GM15510 (cell line): ENCODE results near the gene NUBP2.

Experiments used
- POLR2A ChIP-seq: IDR thresholded peaks from 3 replicates; pipeline ENCODE4 v1.6.1; 2011; ENCODE audit warnings: borderline replicate concordance; ENCODE audit not compliant: insufficient read length; ENCODE audit errors: extremely low read depth

Gene NUBP2

DNA sequence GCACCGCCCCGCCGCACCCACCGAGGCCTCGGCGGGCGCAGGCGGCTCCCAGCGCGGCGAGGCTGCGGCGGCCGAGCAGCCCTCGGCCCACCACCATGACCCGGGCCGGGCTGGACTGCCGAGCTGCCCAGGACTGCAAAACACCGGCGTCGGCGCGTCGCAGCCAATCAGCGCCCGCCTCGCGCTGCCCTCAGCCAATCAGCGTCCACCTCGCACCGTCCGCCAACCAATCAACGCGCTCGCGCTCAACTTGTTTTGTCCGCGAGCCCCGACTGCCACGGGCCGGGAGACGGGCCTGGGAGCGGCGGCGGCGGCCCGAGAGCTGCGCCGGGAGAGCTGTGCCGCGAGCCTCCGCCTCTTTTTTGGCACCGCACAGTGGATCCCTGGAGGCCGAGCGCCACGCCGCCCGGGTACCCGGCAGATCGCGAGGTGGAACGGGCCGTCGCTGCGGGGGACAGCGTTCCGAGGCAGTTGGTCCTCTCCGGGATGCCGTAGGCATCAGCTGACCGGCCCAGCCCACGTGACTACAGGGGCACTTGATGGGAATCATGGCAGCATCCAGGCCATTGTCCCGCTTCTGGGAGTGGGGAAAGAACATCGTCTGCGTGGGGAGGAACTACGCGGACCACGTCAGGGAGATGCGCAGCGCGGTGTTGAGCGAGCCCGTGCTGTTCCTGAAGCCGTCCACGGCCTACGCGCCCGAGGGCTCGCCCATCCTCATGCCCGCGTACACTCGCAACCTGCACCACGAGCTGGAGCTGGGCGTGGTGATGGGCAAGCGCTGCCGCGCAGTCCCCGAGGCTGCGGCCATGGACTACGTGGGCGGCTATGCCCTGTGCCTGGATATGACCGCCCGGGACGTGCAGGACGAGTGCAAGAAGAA lies 44.2 kb downstream of the NUBP2 start, which contains the start of the genes FAHD1 and HAGH:
Gene FAHD1 (plus strand): TSS at position 516 of the 883 bp plus-strand sequence. CDS start 33 bp downstream, at position 549.
Gene HAGH (minus strand): TSS at position 135 of the 883 bp plus-strand sequence. CDS start 38 bp downstream, at position 97.
- peak; percentile 47 for TF ChIP-seq POLR2A

DNA sequence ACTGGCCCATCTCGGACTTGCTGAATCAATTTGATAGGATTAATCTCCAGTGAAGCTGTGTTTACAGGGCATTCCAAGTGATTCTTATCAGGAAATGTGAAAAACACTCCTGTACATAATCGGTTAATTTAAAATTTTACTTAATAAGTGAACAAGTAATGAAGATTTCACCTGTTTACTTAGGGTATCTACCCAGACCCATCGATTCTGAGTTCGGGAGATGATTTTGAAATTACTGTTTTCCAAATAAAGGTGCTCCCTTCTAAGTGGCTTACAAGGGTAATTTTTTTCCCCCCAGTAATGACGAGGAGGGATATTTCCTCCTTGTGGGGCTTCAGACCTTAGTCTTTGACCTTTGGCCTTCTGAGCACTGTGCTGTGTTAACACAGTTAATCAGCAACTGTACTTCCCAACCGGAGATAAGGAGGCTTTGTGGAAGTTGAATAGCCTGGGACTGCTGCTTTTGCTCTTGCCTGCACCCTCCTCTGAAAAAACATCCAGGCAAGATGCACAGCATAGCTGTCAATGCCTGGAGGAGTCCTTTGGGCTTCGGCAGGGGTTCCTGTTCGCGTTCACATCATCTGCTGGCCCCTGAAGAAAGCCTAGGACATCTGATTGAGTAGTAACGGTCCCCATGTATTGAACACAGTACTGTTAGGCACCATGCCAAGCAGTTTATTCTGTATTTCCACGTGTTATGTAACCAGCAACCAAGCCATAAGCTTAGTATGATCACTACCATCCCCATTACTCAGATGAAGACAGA lies 46.1 kb downstream of the NUBP2 start:
- no peak for TF ChIP-seq POLR2A

DNA sequence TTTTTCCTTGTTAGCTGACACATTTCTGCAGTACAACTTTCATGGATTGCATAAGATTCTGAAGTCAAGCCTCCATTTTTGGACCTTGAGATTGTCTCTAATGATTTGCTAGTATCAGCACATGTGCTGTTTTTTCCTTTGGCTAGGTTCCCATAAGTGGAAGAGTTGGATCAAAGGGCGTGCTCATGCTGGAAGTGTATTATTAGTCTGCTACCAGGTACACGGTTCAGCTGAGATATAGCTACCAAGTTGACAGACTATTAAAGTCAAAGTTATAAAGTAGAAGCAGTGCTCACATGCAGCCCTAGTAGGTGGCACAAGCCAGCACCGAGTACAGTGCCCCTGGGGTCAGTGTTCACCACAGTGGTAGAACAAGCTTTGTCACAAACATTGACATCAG lies 47.5 kb downstream of the NUBP2 start:
- TF ChIP-seq POLR2A: no peak

DNA sequence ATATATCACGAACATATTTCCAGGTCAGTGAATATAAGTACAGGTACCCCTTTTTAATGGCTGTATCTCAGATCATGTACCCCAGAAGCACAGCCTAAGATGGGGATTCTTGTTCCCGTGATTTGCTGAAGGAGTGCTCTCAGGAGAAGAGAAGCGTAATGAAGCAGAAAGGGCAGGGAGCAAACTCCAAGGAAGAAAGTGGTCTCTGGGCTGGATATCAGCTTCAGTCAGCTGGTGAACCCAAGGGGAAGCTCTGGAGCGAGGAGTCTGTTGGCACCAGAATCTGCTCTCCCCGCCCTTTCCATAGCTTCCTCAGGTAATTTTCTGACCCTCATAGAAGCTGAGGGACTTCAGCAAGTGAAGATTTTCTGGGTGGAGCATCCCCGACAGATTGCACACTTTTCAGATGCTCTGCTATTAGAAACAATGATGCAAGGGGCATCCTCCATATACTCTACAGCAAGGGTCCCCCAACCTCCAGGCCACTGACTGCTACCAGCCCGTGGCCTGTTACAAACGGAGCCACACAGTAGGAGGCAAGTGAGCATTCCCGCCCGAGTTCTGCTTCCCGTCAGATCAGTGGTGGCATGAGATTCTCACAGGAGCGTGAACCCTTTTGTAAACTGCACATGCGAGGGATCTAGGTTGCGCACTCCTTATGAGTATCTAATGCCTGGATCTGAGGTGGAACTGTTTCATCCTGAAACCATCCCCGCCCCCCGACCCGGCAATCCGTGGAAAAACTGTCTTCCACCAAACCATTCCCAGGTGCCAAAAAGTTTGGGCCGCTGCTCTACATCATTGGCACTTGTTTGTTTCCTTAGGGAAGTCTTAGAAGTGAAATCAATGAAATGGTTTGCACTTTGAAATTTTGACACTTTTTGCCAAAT lies 48.7 kb downstream of the NUBP2 start:
- TF ChIP-seq POLR2A: no peak

DNA sequence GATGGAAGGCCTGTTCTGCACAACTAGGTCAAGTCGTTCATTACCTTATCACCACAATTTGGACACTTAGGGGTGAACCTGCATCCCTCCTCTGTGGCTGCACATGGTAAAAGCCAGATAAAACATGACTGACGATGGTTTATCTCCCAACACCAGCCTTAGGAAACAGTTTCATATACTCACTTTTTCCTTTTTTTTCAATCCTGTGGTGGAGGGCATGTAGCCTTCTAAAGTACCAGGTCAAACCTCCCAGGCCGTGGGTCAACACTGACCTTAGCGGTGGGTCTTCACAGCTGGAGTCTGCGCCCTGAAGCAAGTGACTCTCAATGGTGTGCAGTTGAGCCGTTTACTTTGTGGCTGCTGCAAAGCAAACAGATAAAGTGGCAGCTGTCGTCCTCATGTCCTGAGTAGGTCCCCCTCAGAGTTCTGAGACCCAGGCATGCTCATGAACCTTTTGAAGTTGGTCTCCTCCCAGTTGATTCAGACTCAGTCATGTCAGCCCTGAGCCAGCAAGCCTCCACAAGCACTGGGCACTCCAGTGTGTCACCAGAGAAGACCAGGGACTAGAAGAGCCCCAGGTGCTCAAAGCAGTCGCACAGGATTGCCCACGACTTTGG lies 50.2 kb downstream of the NUBP2 start:
- TF ChIP-seq POLR2A: no peak

DNA sequence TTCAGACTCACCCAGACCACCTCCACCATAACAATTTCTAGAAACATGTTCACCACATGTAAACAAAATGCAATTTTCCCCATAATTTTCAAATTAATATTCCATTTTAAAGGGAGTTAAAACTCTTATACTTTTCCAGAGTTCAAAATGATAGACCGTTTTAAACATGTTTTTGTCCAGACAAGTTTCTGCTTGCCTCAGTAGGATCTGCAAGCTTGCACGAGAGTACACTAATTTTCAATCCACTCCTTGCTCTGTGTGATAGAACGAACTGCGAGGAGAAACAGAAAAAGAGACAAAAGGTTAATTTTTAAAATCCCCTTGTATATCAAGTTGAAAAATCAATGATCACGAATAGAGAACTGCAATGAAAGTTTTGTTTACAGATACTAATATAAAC lies 51.3 kb downstream of the NUBP2 start:
- no peak for TF ChIP-seq POLR2A
